SK-N-SH (cell line): Measurements from ENCODE around the gene NFATC4. TPM values are rescaled to one million over a fixed set of nuclear protein-coding genes. Genes with fewer than 3 reads are reported as not detected.

Experiments used
- CTCF ChIA-PET: fragments of 300-600, 350-600 bp; formaldehyde crosslinking; extraction: SDS; loops from one replicate; lab custom pipeline; 2021; lab: Yijun Ruan, JAX
- POLR2A ChIA-PET: fragments of 350-600 bp; sonication (Branson Sonifier 250); formaldehyde crosslinking; extraction: SDS; loops from one replicate; lab custom pipeline; 2020; ENCODE audit warnings: antibody characterized with exemption, inconsistent platforms; lab: Yijun Ruan, JAX
- DNase-seq: peaks from one replicate; pipeline ENCODE4 v3.0.0; 2012
- H2AFZ ChIP-seq: fragments of 200-600 bp; sonication (generic); 2 replicates; pipeline ENCODE4 v1.8.1; 2016; ENCODE audit warnings: antibody characterized with exemption, mild to moderate bottlenecking, low read depth
- H3F3A ChIP-seq: fragments of 200-600 bp; sonication (generic); replicated peaks from 2 replicates; pipeline ENCODE3; 2016; ENCODE audit warnings: antibody characterized with exemption, mild to moderate bottlenecking; ENCODE audit not compliant: insufficient read depth
- H3K27ac ChIP-seq, 2 experiments: fragments of 200-500 bp in 1 of 2; fragments of 200-600 bp in 1 of 2; sonication (Bioruptor generic) in 1 of 2; sonication (generic), shearing (Covaris generic) in 1 of 2; 2 replicates each; pipeline versions ENCODE4 v1.5.1 to v1.6.1; 2014 to 2016; ENCODE audit warnings: low read depth in 2 of 2, inconsistent platforms in 1 of 2, low read length in 1 of 2, mild to moderate bottlenecking in 1 of 2, mixed read lengths in 1 of 2
- H3K27me3 ChIP-seq: fragments of 200-600 bp; sonication (generic), shearing (Covaris generic); 2 replicates; pipeline ENCODE4 v1.6.1; 2016; ENCODE audit warnings: mixed run types; ENCODE audit not compliant: insufficient read depth
- H3K36me3 ChIP-seq, 2 experiments: fragments of 200-500 bp in 1 of 2; fragments of 200-600 bp in 1 of 2; sonication (Bioruptor generic) in 1 of 2; sonication (generic) in 1 of 2; replicated peaks in 1 of 2; 2 replicates each; pipeline versions ENCODE3 to v1.5.1; 2014 to 2016; ENCODE audit warnings: low read length in 1 of 2, mild to moderate bottlenecking in 1 of 2; ENCODE audit not compliant: insufficient read depth in 2 of 2, control insufficient read depth in 1 of 2
- H3K4me1 ChIP-seq, 2 experiments: fragments of 200-500 bp in 1 of 2; fragments of 200-600 bp in 1 of 2; sonication (Bioruptor generic) in 1 of 2; sonication (generic), shearing (Covaris generic) in 1 of 2; 2 replicates each; pipeline versions ENCODE4 v1.5.1 to v1.6.1; 2014 to 2016; ENCODE audit warnings: low read depth in 1 of 2, low read length in 1 of 2, mixed run types in 1 of 2; ENCODE audit not compliant: insufficient read depth in 2 of 2, control insufficient read depth in 1 of 2
- H3K4me2 ChIP-seq: fragments of 200-600 bp; sonication (generic), shearing (Covaris generic); 2 replicates; pipeline ENCODE4 v1.6.1; 2017; ENCODE audit warnings: mixed run types
- H3K4me3 ChIP-seq, 2 experiments: fragments of 200-500 bp in 1 of 2; fragments of 200-600 bp in 1 of 2; sonication (Bioruptor generic) in 1 of 2; sonication (generic), shearing (Covaris generic) in 1 of 2; 2 replicates each; pipeline versions ENCODE4 v1.5.1 to v1.8.1; 2014 to 2016; ENCODE audit warnings: low read depth in 2 of 2, inconsistent platforms in 1 of 2, low read length in 1 of 2, mild to moderate bottlenecking in 1 of 2, mixed read lengths in 1 of 2, moderate library complexity in 1 of 2
- H3K79me2 ChIP-seq: fragments of 200-600 bp; sonication (generic); 2 replicates; pipeline ENCODE4 v1.8.1; 2017; ENCODE audit warnings: mild to moderate bottlenecking; ENCODE audit not compliant: insufficient read depth
- H3K9ac ChIP-seq: fragments of 200-600 bp; sonication (generic); 2 replicates; pipeline ENCODE4 v1.6.1; 2017; ENCODE audit warnings: mixed run types
- H3K9me2 ChIP-seq: fragments of 200-600 bp; sonication (generic); 2 replicates; pipeline ENCODE4 v1.6.1; 2017; ENCODE audit warnings: mixed run types
- H3K9me3 ChIP-seq: fragments of 200-600 bp; sonication (generic); 2 replicates; pipeline ENCODE4 v1.6.1; 2017; ENCODE audit warnings: mixed run types, mild to moderate bottlenecking, moderate library complexity
- H4K20me1 ChIP-seq: fragments of 200-600 bp; sonication (generic); 2 replicates; pipeline ENCODE4 v1.6.1; 2017; ENCODE audit warnings: mild to moderate bottlenecking, mixed run types; ENCODE audit not compliant: insufficient read depth
- CHD2 ChIP-seq: fragments of 150-350 bp; IDR thresholded peaks from 2 replicates; pipeline ENCODE4 v1.6.1; 2018; ENCODE audit warnings: low read length; ENCODE audit not compliant: partially characterized antibody
- CTCF ChIP-seq: fragments of 200-600 bp; sonication (generic); IDR thresholded peaks from 2 replicates; pipeline ENCODE4 v1.6.1; 2017; ENCODE audit warnings: antibody characterized with exemption, mild to moderate bottlenecking, moderate library complexity
- FOXM1 ChIP-seq: IDR thresholded peaks from 2 replicates; pipeline ENCODE4 v1.4.0; 2012; ENCODE audit warnings: low read depth, mild to moderate bottlenecking
- GABPA ChIP-seq: IDR thresholded peaks from 2 replicates; pipeline ENCODE4 v1.4.0; 2012; ENCODE audit warnings: low read depth, mild to moderate bottlenecking
- IRF3 ChIP-seq: fragments of 150-350 bp; IDR thresholded peaks from 2 replicates; pipeline ENCODE4 v1.6.1; 2016; ENCODE audit warnings: mild to moderate bottlenecking, low read depth, low read length
- MEF2A ChIP-seq: IDR thresholded peaks from 2 replicates; pipeline ENCODE4 v1.4.0; 2012; ENCODE audit warnings: low read depth, borderline replicate concordance
- MXI1 ChIP-seq: IDR thresholded peaks from 2 replicates; pipeline ENCODE4 v1.6.1; 2012; ENCODE audit warnings: mild to moderate bottlenecking, low read depth, low read length, improper control_type of control experiment
- NFIC ChIP-seq: IDR thresholded peaks from 2 replicates; pipeline ENCODE4 v1.4.0; 2012; ENCODE audit warnings: borderline replicate concordance
- POLR2AphosphoS5 ChIP-seq: IDR thresholded peaks from 2 replicates; pipeline ENCODE4 v1.6.1; 2012; ENCODE audit warnings: low read depth, low read length
- RCOR1 ChIP-seq: fragments of 150-350 bp; IDR thresholded peaks from 2 replicates; pipeline ENCODE4 v1.6.1; 2017; ENCODE audit warnings: antibody characterized with exemption, low read length
- REST ChIP-seq: IDR thresholded peaks from 2 replicates; pipeline ENCODE4 v1.6.1; 2012; ENCODE audit warnings: mild to moderate bottlenecking, low read depth, low read length, moderate library complexity
- RFX5 ChIP-seq: IDR thresholded peaks from 2 replicates; pipeline ENCODE4 v1.6.1; 2012; ENCODE audit warnings: mild to moderate bottlenecking, improper control_type of control experiment, low read length
- RXRA ChIP-seq: IDR thresholded peaks from 2 replicates; pipeline ENCODE4 v1.4.0; 2012; ENCODE audit warnings: low read depth, mild to moderate bottlenecking, borderline replicate concordance
- SIN3A ChIP-seq: IDR thresholded peaks from 2 replicates; pipeline ENCODE4 v1.6.1; 2012; ENCODE audit warnings: low read depth, mild to moderate bottlenecking, low read length, moderate library complexity, borderline replicate concordance
- SMC3 ChIP-seq: IDR thresholded peaks from 2 replicates; pipeline ENCODE4 v1.6.1; 2012; ENCODE audit warnings: low read depth, low read length, improper control_type of control experiment
- TAF1 ChIP-seq: IDR thresholded peaks from 2 replicates; pipeline ENCODE4 v1.6.1; 2012; ENCODE audit warnings: low read depth, mild to moderate bottlenecking, low read length, moderate library complexity, borderline replicate concordance
- TCF12 ChIP-seq: IDR thresholded peaks from 2 replicates; pipeline ENCODE4 v1.4.0; 2012
- YY1 ChIP-seq: IDR thresholded peaks from 2 replicates; pipeline ENCODE4 v1.4.0; 2012; ENCODE audit warnings: low read depth, mild to moderate bottlenecking
- WGBS: methylation state at CpG from one replicate; pipeline ENCODE4 v1.1.6; 2017; ENCODE audit warnings: low lambda C conversion rate; 5-methylcytosine and 5-hydroxymethylcytosine counted together
- polyA plus RNA-seq, 3 experiments: library from polyadenylated mRNA; depleted of rRNA; stranded (reverse); fragments of >200 nt; gene quantifications; 2 replicates each; pipeline ENCODE4 v1.2.3, GENCODE V29; 2012
- TF ChIP-seq, protein P1 (sequence below): fragments of 150-350 bp; IDR thresholded peaks from 2 replicates; pipeline ENCODE4 v1.6.1; 2017; ENCODE audit warnings: antibody characterized with exemption, low read length, low read depth, borderline replicate concordance
- TF ChIP-seq, protein P2 (sequence below): IDR thresholded peaks from 2 replicates; pipeline ENCODE4 v1.4.0; 2012; ENCODE audit warnings: low read depth, borderline replicate concordance

NFATC4 gene
- polyA plus RNA-seq, 1 of the 3 experiments (the other 2 are of a cell fraction), result 25.3 TPM

DNA sequence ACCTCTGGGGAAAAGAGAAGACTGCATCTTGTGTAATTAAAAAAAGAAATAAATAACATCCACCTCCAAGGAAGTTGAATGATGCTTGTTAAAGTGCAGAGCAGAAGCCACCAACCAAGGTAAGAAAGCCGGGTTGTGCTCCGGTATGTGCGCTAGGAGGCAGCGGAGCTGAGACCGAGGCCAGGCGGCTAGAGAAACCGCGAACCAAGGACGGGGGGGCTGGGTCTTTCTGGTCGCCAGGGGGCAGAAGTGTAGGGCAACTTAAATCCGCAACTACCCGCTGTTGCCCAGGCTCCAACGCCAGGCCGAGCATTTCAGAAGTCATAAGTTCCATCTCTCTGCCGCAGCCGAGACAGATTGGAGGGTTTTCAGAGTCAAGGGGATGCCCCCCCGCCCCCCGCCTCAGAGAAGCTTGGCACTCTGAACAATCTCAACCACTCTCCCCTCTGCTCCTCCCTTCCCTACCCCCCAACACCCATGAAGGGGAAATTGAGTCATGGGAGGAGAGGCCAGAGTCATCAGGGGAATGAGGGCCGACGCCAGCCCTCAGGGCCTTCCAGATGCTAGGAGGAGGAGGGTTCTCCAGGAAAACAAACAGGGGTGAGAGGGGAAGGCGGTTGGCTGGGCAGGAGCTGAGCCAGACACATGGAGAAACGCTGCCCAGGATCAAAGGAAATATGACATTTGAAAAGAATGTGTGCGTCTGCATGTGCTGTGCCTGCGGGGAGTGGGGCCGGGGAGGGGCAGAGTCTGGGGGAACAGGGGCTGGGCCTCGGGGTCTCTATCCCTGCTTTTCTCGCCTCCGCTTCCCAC, 2.2 kb upstream of the NFATC4 start:
- H2AFZ ChIP-seq, result peak overlapping the region; percentile 93
- peak overlapping the region; percentile 100 for H3K4me2 ChIP-seq
- TF ChIP-seq MXI1 (peak; percentile 59; the same call in 1 of the 2 replicates), TCF12 (0 out of 2 replicates have a peak, but pooled peaks have one; percentile 7), REST (no peak), RFX5 (no peak), NFIC (no peak), TAF1 (no peak), MEF2A (no peak), POLR2AphosphoS5 (no peak), YY1 (no peak), SIN3A (peak; percentile 63; the same call in 1 of the 2 replicates), GABPA (no peak), CTCF (peak; percentile 93), FOXM1 (no peak), CHD2 (peak; percentile 23), RXRA (no peak; the same call in 1 of the 2 replicates), IRF3 (no peak), SMC3 (peak; percentile 94), RCOR1 (0 out of 2 replicates have a peak, but pooled peaks have one; percentile 52)
- TF ChIP-seq, protein P1, sequence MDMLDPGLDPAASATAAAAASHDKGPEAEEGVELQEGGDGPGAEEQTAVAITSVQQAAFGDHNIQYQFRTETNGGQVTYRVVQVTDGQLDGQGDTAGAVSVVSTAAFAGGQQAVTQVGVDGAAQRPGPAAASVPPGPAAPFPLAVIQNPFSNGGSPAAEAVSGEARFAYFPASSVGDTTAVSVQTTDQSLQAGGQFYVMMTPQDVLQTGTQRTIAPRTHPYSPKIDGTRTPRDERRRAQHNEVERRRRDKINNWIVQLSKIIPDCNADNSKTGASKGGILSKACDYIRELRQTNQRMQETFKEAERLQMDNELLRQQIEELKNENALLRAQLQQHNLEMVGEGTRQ, result no peak
- TF ChIP-seq, protein P2, sequence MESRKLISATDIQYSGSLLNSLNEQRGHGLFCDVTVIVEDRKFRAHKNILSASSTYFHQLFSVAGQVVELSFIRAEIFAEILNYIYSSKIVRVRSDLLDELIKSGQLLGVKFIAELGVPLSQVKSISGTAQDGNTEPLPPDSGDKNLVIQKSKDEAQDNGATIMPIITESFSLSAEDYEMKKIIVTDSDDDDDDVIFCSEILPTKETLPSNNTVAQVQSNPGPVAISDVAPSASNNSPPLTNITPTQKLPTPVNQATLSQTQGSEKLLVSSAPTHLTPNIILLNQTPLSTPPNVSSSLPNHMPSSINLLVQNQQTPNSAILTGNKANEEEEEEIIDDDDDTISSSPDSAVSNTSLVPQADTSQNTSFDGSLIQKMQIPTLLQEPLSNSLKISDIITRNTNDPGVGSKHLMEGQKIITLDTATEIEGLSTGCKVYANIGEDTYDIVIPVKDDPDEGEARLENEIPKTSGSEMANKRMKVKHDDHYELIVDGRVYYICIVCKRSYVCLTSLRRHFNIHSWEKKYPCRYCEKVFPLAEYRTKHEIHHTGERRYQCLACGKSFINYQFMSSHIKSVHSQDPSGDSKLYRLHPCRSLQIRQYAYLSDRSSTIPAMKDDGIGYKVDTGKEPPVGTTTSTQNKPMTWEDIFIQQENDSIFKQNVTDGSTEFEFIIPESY, result no peak

More for the DNA sequence above, 2.2 kb upstream of the NFATC4 start:
- no peaks in the 10 kb centered on the region for H3K9me3 ChIP-seq
- H3K9me2 ChIP-seq, result no peaks in the 10 kb centered on the region
- peak; percentile 79 for DNase-seq
- WGBS, result 8% methylated on average over 28 of the region's 28 CpGs
- H3K36me3 ChIP-seq, result no peaks in the 10 kb centered on the region
- peaks cover 23% of the 10 kb centered on the region for H3F3A ChIP-seq
- peak overlapping the region; percentile 62 for H3K9ac ChIP-seq
- H4K20me1 ChIP-seq, result no peaks in the 10 kb centered on the region
- peaks cover 14 to 25% of the 10 kb centered on the region in 2 experiments; a peak in 3 of 4 replicates for H3K4me1 ChIP-seq
- no peaks in the 10 kb centered on the region for H3K79me2 ChIP-seq
- H3K27me3 ChIP-seq, result no peaks in the 10 kb centered on the region
- H3K27ac ChIP-seq, result peak overlapping the region; percentile 93 to 99
- H3K4me3 ChIP-seq, result peak overlapping the region; percentile 85 to 86
- CTCF ChIA-PET, result interaction anchor here (0.7 to 2.4 kb wide), 41 partner anchors 9 to 142 kb away, joined by 3 to 275 read pairs (median 7); partner anchors contain the start of genes CBLN3, CIDEB, KHNYN and LTB4R2
- POLR2A ChIA-PET, result interaction anchor here (0.6 to 2.3 kb wide), 10 partner anchors 13 to 132 kb away, joined by 3 to 37 read pairs (median 4); partner anchors contain the start of genes CBLN3, KHNYN, NYNRIN and SDR39U1
